MM.1S (cell line): ENCODE measurements around the gene BCAR3.

Experiments
- DNase-seq: peaks from one replicate; pipeline ENCODE4 v3.0.0-alpha.2; 2015
- H2AFZ ChIP-seq: fragments of 300-600 bp; sonication (generic); 2 replicates; pipeline ENCODE4 v1.6.0; 2016; ENCODE audit warnings: antibody characterized with exemption, low read length
- H3F3A ChIP-seq: fragments of 300-600 bp; sonication (generic); 2 replicates; pipeline ENCODE4 v1.6.1; 2016; ENCODE audit warnings: mild to moderate bottlenecking, antibody characterized with exemption, low read length, moderate library complexity, mixed read lengths; ENCODE audit not compliant: insufficient read depth
- H3K27ac ChIP-seq: fragments of 300-600 bp; sonication (generic); 2 replicates; pipeline ENCODE4 v1.5.1; 2016; ENCODE audit warnings: mild to moderate bottlenecking, low read length
- H3K27me3 ChIP-seq: fragments of 300-600 bp; sonication (generic); replicated peaks from 2 replicates; pipeline ENCODE4 v1.6.0; 2016; ENCODE audit warnings: low read length; ENCODE audit not compliant: insufficient read depth
- H3K36me3 ChIP-seq: fragments of 300-600 bp; sonication (generic); replicated peaks from 2 replicates; pipeline ENCODE4 v1.6.1; 2016; ENCODE audit warnings: mild to moderate bottlenecking, low read length, mixed read lengths; ENCODE audit not compliant: insufficient read depth
- H3K4me1 ChIP-seq: fragments of 300-600 bp; sonication (generic); 2 replicates; pipeline ENCODE4 v1.6.1; 2016; ENCODE audit warnings: low read length, mixed read lengths
- H3K4me2 ChIP-seq: fragments of 300-600 bp; sonication (generic); 2 replicates; pipeline ENCODE4 v1.6.0; 2016; ENCODE audit warnings: low read depth, low read length
- H3K4me3 ChIP-seq: fragments of 300-600 bp; sonication (generic); 2 replicates; pipeline ENCODE4 v1.5.1; 2016; ENCODE audit warnings: low read length, mixed read lengths
- H3K79me2 ChIP-seq: fragments of 300-600 bp; sonication (generic); 2 replicates; pipeline ENCODE4 v1.6.1; 2016; ENCODE audit warnings: mixed run types, low read length, mixed read lengths
- H3K9ac ChIP-seq: fragments of 300-600 bp; sonication (generic); 2 replicates; pipeline ENCODE4 v1.6.1; 2016; ENCODE audit warnings: low read length, mixed read lengths
- H3K9me2 ChIP-seq: fragments of 300-600 bp; sonication (generic); replicated peaks from 2 replicates; pipeline ENCODE4 v1.6.1; 2016; ENCODE audit warnings: mild to moderate bottlenecking, low read length, mixed read lengths; ENCODE audit not compliant: insufficient read depth
- H3K9me3 ChIP-seq: fragments of 300-600 bp; sonication (generic); replicated peaks from 2 replicates; pipeline ENCODE4 v1.6.1; 2016; ENCODE audit warnings: mild to moderate bottlenecking, low read length, mixed read lengths; ENCODE audit not compliant: insufficient read depth
- H4K20me1 ChIP-seq: fragments of 300-600 bp; sonication (generic); 2 replicates; pipeline ENCODE4 v1.6.1; 2016; ENCODE audit warnings: mild to moderate bottlenecking, low read length, moderate library complexity, mixed read lengths; ENCODE audit not compliant: insufficient read depth
- CTCF ChIP-seq: fragments of 300-600 bp; sonication (generic); IDR thresholded peaks from 2 replicates; pipeline ENCODE4 v1.5.1; 2016; ENCODE audit warnings: antibody characterized with exemption, low read length, mixed read lengths
- EZH2 ChIP-seq: fragments of 300-600 bp; sonication (generic); optimal IDR thresholded peaks from 2 replicates; pipeline ENCODE3; 2017; ENCODE audit warnings: low read depth, mild to moderate bottlenecking, antibody characterized with exemption, low read length, mixed read lengths
- EZH2phosphoT487 ChIP-seq: fragments of 300-600 bp; sonication (generic); IDR thresholded peaks from 2 replicates; pipeline ENCODE4 v1.6.1; 2018; ENCODE audit warnings: antibody characterized with exemption, low read length

The BCAR3 gene

GRCh38 chr1:93573940-93574469 is 107.6 kb downstream of the BCAR3 start:
- no peak for DNase-seq
- H3K9me2 ChIP-seq, result no peaks in the 10 kb centered on the region
- no peaks in the 10 kb centered on the region for H3F3A ChIP-seq
- no peak overlapping the region for H3K27ac ChIP-seq
- H3K79me2 ChIP-seq, result no peaks in the 10 kb centered on the region
- no peaks in the 10 kb centered on the region for H3K36me3 ChIP-seq
- H3K9ac ChIP-seq, result no peak overlapping the region
- no peak overlapping the region for H3K4me2 ChIP-seq
- no peaks in the 10 kb centered on the region for H3K27me3 ChIP-seq
- TF ChIP-seq EZH2phosphoT487 (no peak), CTCF (no peak), EZH2 (no peak)
- H4K20me1 ChIP-seq, result no peaks in the 10 kb centered on the region
- no peaks in the 10 kb centered on the region for H3K4me1 ChIP-seq
- no peak overlapping the region for H2AFZ ChIP-seq
- H3K4me3 ChIP-seq, result no peak overlapping the region
- H3K9me3 ChIP-seq, result no peaks in the 10 kb centered on the region

GRCh38 chr1:93571623-93572310 is 109.9 kb downstream of the BCAR3 start:
- no peaks in the 10 kb centered on the region for H3K79me2 ChIP-seq
- H3K9me3 ChIP-seq, result no peaks in the 10 kb centered on the region
- H3K4me1 ChIP-seq, result no peaks in the 10 kb centered on the region
- no peaks in the 10 kb centered on the region for H3F3A ChIP-seq
- no peak for TF ChIP-seq CTCF
- TF ChIP-seq EZH2phosphoT487, result no peak
- no peak for TF ChIP-seq EZH2
- H2AFZ ChIP-seq, result no peak overlapping the region
- no peak overlapping the region for H3K4me2 ChIP-seq
- H3K36me3 ChIP-seq, result no peaks in the 10 kb centered on the region
- no peak for DNase-seq
- no peak overlapping the region for H3K9ac ChIP-seq
- H3K9me2 ChIP-seq, result no peaks in the 10 kb centered on the region
- no peak overlapping the region for H3K27ac ChIP-seq
- H4K20me1 ChIP-seq, result no peaks in the 10 kb centered on the region
- no peaks in the 10 kb centered on the region for H3K27me3 ChIP-seq
- no peak overlapping the region for H3K4me3 ChIP-seq

GRCh38 chr1:93569489-93569888 is 112.1 kb downstream of the BCAR3 start:
- H3K9me2 ChIP-seq, result no peaks in the 10 kb centered on the region
- H2AFZ ChIP-seq, result no peak overlapping the region
- no peaks in the 10 kb centered on the region for H3K9me3 ChIP-seq
- H3F3A ChIP-seq, result no peaks in the 10 kb centered on the region
- no peaks in the 10 kb centered on the region for H3K4me1 ChIP-seq
- no peak for DNase-seq
- H3K9ac ChIP-seq, result no peak overlapping the region
- no peak overlapping the region for H3K27ac ChIP-seq
- H3K4me2 ChIP-seq, result no peak overlapping the region
- H4K20me1 ChIP-seq, result no peaks in the 10 kb centered on the region
- H3K79me2 ChIP-seq, result no peaks in the 10 kb centered on the region
- no peak for TF ChIP-seq EZH2phosphoT487
- no peak for TF ChIP-seq EZH2
- TF ChIP-seq CTCF, result no peak
- H3K36me3 ChIP-seq, result no peaks in the 10 kb centered on the region
- no peak overlapping the region for H3K4me3 ChIP-seq
- no peaks in the 10 kb centered on the region for H3K27me3 ChIP-seq
